H1 (cell line): ENCODE measurements around the gene IRF4. TPM values are rescaled to one million over a fixed set of nuclear protein-coding genes. Genes with fewer than 3 reads are reported as not detected.

Experiments used
- HDAC6 ChIP-seq: IDR thresholded peaks from one replicate; pipeline ENCODE4 v1.7.1; 2012; ENCODE audit warnings: low read depth, mild to moderate bottlenecking, inconsistent platforms, low read length, moderate library complexity
- SIN3A ChIP-seq, 2 experiments: IDR thresholded peaks in 1 of 2; conservative IDR thresholded peaks in 1 of 2; 2 replicates each; pipeline ENCODE4 v1.6.1; 2011 to 2012; ENCODE audit warnings: low read length in 2 of 2, improper control_type of control experiment in 1 of 2, low read depth in 1 of 2, mild to moderate bottlenecking in 1 of 2
- polyA plus RNA-seq, 7 experiments: library from polyadenylated mRNA; depleted of rRNA in 3 of 7; stranded (reverse) in 5 of 7; unstranded in 2 of 7; fragments of >200 nt in 5 of 7; fragments of 200-250 nt in 2 of 7; gene quantifications; 1 replicate in 5 of 7; 2 replicates in 1 of 7; 4 replicates in 1 of 7; pipeline versions ENCODE4 v1.2.1 to v1.2.3, GENCODE V29; 2011 to 2013; ENCODE audit warnings: missing spikeins in 2 of 7, mixed read lengths in 2 of 7
- total RNA-seq: library from RNA; stranded (reverse); fragmentation: NEBNext Ultra II Directional; extraction: Animal tissue kit (Norgen Biotek cat#: 25700); gene quantifications from 2 replicates; pipeline ENCODE4 v1.2.1, GENCODE V29; 2021

IRF4 gene
- total and polyA plus RNA-seq, 2 of the 8 experiments (the other 6 are each of a cell fraction or from before 2014, with no cell fraction given), result 0.77 to 2.1 TPM

DNA sequence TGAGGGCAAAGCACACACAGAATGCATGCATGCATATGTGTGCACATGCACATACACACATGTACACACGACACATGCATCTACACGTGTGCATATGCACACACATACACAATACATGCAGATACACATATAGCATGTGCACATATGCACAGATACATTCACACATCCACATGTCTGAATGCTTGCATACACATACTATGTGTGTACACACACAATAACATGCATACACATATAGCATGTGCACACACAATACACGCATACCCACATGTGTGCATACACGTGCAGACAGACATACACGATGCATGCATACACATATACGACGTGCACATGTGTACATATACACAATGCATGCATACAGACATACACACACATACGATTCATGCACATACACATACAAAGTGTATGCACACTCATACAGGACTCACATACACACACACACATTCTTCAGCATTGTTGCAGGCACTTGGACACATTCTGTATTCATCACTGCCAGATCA is 24.2 kb upstream of the IRF4 start (continued):
- no peak for TF ChIP-seq HDAC6
- TF ChIP-seq SIN3A (conservative IDR thresholded peaks at IDR 0.05 in 1 of 2, IDR thresholded peaks at IDR 0.05 in 1 of 2; ENCODE audit: low read depth in 1 of 2, low read length in 2 of 2), result no peak
